Urinary bladder (tissue), 4 donors: Measurements from ENCODE around the gene KRT80. TPM values are rescaled to one million over a fixed set of nuclear protein-coding genes. Genes with fewer than 3 reads are reported as not detected.

Experiments
- DNase-seq: peaks from one replicate; pipeline ENCODE4 v3.0.0-alpha.2; 2015; ENCODE audit errors: extremely low spot score
- H3K27ac ChIP-seq: one replicate; pipeline ENCODE4 v1.5.1; 2013; ENCODE audit warnings: low read depth, mild to moderate bottlenecking, moderate library complexity
- H3K36me3 ChIP-seq: one replicate; pipeline ENCODE4 v1.6.1; 2013; ENCODE audit warnings: mild to moderate bottlenecking, moderate library complexity; ENCODE audit not compliant: insufficient read depth
- H3K4me1 ChIP-seq: one replicate; pipeline ENCODE4 v1.6.1; 2013; ENCODE audit warnings: mild to moderate bottlenecking, moderate library complexity; ENCODE audit not compliant: insufficient read depth
- H3K4me3 ChIP-seq: one replicate; pipeline ENCODE4 v1.5.1; 2013; ENCODE audit warnings: low read depth, low read length
- WGBS: extraction: QIAGEN DNeasy Blood & Tissue Kit; methylation state at CpG from one replicate; pipeline ENCODE4 v1.1.7; 2013; 5-methylcytosine and 5-hydroxymethylcytosine counted together
- polyA plus RNA-seq: library from polyadenylated mRNA; stranded (reverse); fragments of 200-250 nt; gene quantifications from one replicate; pipeline ENCODE4 v1.2.3, GENCODE V29; 2013
- total RNA-seq: library from RNA; depleted of rRNA; stranded (reverse); fragments of >200 nt; gene quantifications from one replicate; pipeline ENCODE4 v1.2.3, GENCODE V29; 2014
- donor health status: healthy with polysubstance abuse.
- donor health status: healthy.

Gene KRT80
- total and polyA plus RNA-seq, 2 donors, result 1.7 to 3.0 TPM

- DNase-seq, result no peak
- 83% methylated on average over 16 of the region's 16 CpGs for WGBS
- no peaks in the 10 kb centered on the region for H3K36me3 ChIP-seq
- no peaks in the 10 kb centered on the region for H3K4me1 ChIP-seq
- H3K4me3 ChIP-seq, result no peak overlapping the region
- no peak overlapping the region for H3K27ac ChIP-seq
These were observed 719 bp downstream of the KRT80 start for GRCh38 chr12:52190860-52191729.

- Histone ChIP-seq H3K4me3 (no peak overlapping the region), H3K4me1 (no peaks in the 10 kb centered on the region), H3K36me3 (no peaks in the 10 kb centered on the region), H3K27ac (no peak overlapping the region)
- 65% methylated on average over 3 of the region's 3 CpGs for WGBS
- DNase-seq, result no peak
These were observed 2.2 kb downstream of the KRT80 start for GRCh38 chr12:52189376-52190174.

- Histone ChIP-seq H3K4me1 (no peaks in the 10 kb centered on the region), H3K4me3 (no peak overlapping the region), H3K36me3 (no peaks in the 10 kb centered on the region), H3K27ac (no peak overlapping the region)
- DNase-seq, result no peak
- WGBS, result 95% methylated on average over 7 of the region's 7 CpGs
These were observed 3.2 kb downstream of the KRT80 start for GRCh38 chr12:52188658-52189057.

- Histone ChIP-seq H3K4me3 (no peak overlapping the region), H3K27ac (no peak overlapping the region), H3K36me3 (no peaks in the 10 kb centered on the region), H3K4me1 (no peaks in the 10 kb centered on the region)
- WGBS, result 92% methylated on average over 5 of the region's 5 CpGs
- no peak for DNase-seq
These were observed 4.2 kb downstream of the KRT80 start for GRCh38 chr12:52187640-52188039.

- DNase-seq, result no peak
- no peak overlapping the region for H3K4me3 ChIP-seq
- H3K4me1 ChIP-seq, result no peaks in the 10 kb centered on the region
- no peak overlapping the region for H3K27ac ChIP-seq
- 92% methylated on average over 11 of the region's 11 CpGs for WGBS
- no peaks in the 10 kb centered on the region for H3K36me3 ChIP-seq
These were observed 4.6 kb downstream of the KRT80 start for GRCh38 chr12:52187206-52187605.

GRCh38 chr12:52186118-52186840 is 5.5 kb downstream of the KRT80 start:
- Histone ChIP-seq H3K27ac (no peak overlapping the region), H3K4me3 (no peak overlapping the region), H3K4me1 (no peaks in the 10 kb centered on the region), H3K36me3 (no peaks in the 10 kb centered on the region)
- 76% methylated on average over 8 of the region's 8 CpGs for WGBS
- no peak for DNase-seq

GRCh38 chr12:52185400-52185967 is 6.3 kb downstream of the KRT80 start:
- Histone ChIP-seq H3K36me3 (no peaks in the 10 kb centered on the region), H3K27ac (no peak overlapping the region), H3K4me3 (no peak overlapping the region), H3K4me1 (no peaks in the 10 kb centered on the region)
- WGBS, result 86% methylated on average over 16 of the region's 16 CpGs
- no peak for DNase-seq

- Histone ChIP-seq H3K4me1 (no peaks in the 10 kb centered on the region), H3K36me3 (no peaks in the 10 kb centered on the region), H3K4me3 (no peak overlapping the region), H3K27ac (no peak overlapping the region)
- no peak for DNase-seq
- WGBS, result 80% methylated on average over 6 of the region's 6 CpGs
These were observed 7.0 kb downstream of the KRT80 start for GRCh38 chr12:52184813-52185212.

- H3K36me3 ChIP-seq, result no peaks in the 10 kb centered on the region
- no peak overlapping the region for H3K27ac ChIP-seq
- 79% methylated on average over 8 of the region's 8 CpGs for WGBS
- no peak overlapping the region for H3K4me3 ChIP-seq
- no peak for DNase-seq
- H3K4me1 ChIP-seq, result no peaks in the 10 kb centered on the region
These were observed 7.8 kb downstream of the KRT80 start for GRCh38 chr12:52183971-52184370.

GRCh38 chr12:52183544-52183910 is 8.3 kb downstream of the KRT80 start:
- Histone ChIP-seq H3K36me3 (no peaks in the 10 kb centered on the region), H3K27ac (no peak overlapping the region), H3K4me3 (no peak overlapping the region), H3K4me1 (no peaks in the 10 kb centered on the region)
- DNase-seq, result no peak
- 78% methylated on average over 6 of the region's 6 CpGs for WGBS

GRCh38 chr12:52182898-52183543 is 8.8 kb downstream of the KRT80 start:
- Histone ChIP-seq H3K4me3 (no peak overlapping the region), H3K27ac (no peak overlapping the region)
- DNase-seq, result no peak

GRCh38 chr12:52182384-52182783 is 9.4 kb downstream of the KRT80 start:
- H3K4me3 ChIP-seq, result no peak overlapping the region
- no peaks in the 10 kb centered on the region for H3K36me3 ChIP-seq
- no peak overlapping the region for H3K27ac ChIP-seq
- DNase-seq, result no peak
- H3K4me1 ChIP-seq, result no peaks in the 10 kb centered on the region
- WGBS, result 78% methylated on average over 5 of the region's 5 CpGs

More at GRCh38 chr12:52182898-52183543, 8.8 kb downstream of the KRT80 start:
- Histone ChIP-seq H3K36me3 (no peaks in the 10 kb centered on the region), H3K4me1 (no peaks in the 10 kb centered on the region)
- 81% methylated on average over 9 of the region's 9 CpGs for WGBS

GRCh38 chr12:52181746-52182145 is 10.1 kb downstream of the KRT80 start:
- H3K27ac ChIP-seq, result no peak overlapping the region
- DNase-seq, result no peak
- WGBS, result 66% methylated on average over 9 of the region's 9 CpGs
- no peaks in the 10 kb centered on the region for H3K36me3 ChIP-seq
- no peaks in the 10 kb centered on the region for H3K4me1 ChIP-seq
- no peak overlapping the region for H3K4me3 ChIP-seq
